ENCODE measurements around the gene FOSB.

- TF ChIP-seq POLR2A (IDR thresholded peaks at IDR 0.05; ENCODE audit: low read length) (no peak), GATA1 (IDR thresholded peaks at IDR 0.05; ENCODE audit: low read depth, low read length) (no peak)
Measured at GRCh38 chr19:45477186-45477585, 9.4 kb downstream of the FOSB start.
